Umbilical cord (tissue), 2 donors: ENCODE data around the gene CEACAM5. TPM values are rescaled to one million over a fixed set of nuclear protein-coding genes. Genes with fewer than 3 reads are reported as not detected.

ENCODE experiments used
- DNase-seq: peaks from one replicate; pipeline ENCODE4 v3.0.0-alpha.2; 2015; ENCODE audit warnings: low spot score
- total RNA-seq: library from RNA; depleted of rRNA; stranded (reverse); fragments of >200 nt; gene quantifications from one replicate; pipeline ENCODE4 v1.2.3, GENCODE V29; 2014; ENCODE audit warnings: low replicate concordance; ENCODE audit not compliant: insufficient read depth

The CEACAM5 gene
- 1.2 TPM for total RNA-seq

DNA sequence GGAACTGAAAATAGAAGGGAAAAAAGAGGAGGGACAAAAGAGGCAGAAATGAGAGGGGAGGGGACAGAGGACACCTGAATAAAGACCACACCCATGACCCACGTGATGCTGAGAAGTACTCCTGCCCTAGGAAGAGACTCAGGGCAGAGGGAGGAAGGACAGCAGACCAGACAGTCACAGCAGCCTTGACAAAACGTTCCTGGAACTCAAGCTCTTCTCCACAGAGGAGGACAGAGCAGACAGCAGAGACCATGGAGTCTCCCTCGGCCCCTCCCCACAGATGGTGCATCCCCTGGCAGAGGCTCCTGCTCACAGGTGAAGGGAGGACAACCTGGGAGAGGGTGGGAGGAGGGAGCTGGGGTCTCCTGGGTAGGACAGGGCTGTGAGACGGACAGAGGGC lies at the start of gene CEACAM5:
TSS of gene CEACAM5 (plus strand) at position 146 of the 400 bp plus-strand sequence. CDS start at position 252, 106 bp downstream.
- no peak for DNase-seq

DNA sequence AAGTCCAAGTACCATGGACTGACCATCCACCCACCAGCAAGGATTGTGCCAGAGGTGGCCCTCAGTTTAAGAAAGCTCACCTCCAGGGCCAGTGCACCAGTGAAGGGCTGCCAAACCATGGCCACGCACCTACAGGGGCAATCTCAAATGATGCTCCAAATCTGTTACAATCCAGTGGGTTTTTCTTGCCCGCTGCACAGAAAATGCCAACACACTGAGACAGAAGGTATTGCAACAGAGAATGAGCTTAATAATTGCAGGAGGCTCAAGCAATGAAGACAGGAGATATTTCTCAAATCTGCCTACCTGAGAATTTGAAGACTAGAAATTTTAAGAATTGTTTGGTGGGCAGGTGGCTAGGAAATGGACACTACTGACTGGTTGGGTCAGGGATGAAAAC lies 42.4 kb upstream of the CEACAM5 start:
- no peak for DNase-seq

DNA sequence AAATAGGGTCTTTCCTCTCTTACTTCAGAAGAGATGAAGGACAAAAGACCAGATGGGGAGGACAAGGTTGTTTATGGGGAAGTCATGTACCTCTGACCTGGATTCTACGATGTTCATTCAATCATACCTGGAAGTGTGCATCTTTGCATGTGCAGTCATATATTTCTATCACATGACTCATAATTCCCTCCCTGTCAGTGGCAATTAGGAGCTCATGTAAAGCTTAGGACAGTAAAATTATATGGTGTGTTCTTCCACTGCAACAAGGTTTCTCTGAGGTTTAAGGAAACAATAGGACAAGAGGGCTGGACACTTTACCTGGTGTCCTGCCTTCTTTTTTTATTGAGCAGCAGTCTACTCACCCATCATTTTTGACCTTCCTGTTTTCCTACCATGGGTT lies 40.1 kb upstream of the CEACAM5 start:
- DNase-seq: no peak

DNA sequence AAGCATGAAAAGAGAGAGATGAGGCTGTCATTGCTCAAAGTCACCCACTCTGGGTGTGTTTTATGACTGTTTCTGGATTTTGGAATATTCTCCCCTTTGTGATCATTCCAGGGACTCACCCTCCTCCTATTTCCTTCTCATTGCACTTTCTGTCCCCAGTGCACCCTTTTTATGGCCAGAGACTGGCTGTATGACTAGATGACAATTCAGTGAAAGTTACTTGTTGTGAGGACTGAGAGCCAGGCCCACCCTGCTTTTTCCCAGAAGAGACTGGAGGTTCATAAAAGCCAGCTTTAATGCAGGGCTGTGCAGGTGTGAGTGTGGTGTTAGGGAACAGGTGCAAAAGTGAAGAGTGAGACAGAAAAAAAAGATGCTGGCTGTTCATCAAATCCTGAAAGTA lies 37.7 kb upstream of the CEACAM5 start:
- DNase-seq: no peak

DNA sequence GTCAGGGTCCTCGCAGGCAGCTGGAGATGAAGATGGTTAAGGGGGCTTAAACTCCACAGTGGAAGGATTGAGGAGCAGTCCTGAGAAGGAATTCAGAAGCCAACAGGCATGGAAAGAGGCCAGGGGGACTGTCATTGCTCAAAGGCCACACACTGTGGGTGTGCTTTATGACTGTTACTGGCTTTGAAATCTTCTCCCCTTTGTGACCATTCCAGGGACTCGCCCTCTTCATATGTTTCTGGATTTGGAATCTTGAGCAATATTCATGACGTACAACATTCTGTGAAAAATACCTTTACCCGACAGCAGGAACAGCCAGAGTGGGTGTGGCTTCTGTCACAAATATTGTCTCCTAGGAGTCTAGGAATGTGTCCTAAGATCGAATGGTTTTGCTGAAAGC lies 36.9 kb upstream of the CEACAM5 start:
- no peak for DNase-seq

DNA sequence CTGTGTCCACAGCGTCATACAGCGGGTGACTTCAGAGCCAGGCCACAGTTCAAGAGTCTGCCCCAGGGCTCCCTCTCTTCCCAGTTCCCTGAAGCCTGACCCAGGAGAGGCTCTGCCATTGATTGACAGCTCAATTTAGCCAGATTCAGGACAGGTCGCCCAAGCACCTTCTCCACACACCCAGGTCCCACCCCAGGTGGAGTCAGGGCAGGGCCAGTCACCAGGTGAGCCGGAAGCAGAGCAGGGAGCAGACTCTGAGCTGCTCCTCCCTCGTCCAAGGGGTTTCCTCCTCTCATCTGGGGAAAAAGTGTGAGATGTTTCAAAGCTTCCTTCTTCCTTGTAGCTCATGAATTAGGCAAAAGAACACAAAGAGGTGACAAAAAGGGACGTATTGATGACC lies 26.0 kb upstream of the CEACAM5 start:
- DNase-seq: no peak

DNA sequence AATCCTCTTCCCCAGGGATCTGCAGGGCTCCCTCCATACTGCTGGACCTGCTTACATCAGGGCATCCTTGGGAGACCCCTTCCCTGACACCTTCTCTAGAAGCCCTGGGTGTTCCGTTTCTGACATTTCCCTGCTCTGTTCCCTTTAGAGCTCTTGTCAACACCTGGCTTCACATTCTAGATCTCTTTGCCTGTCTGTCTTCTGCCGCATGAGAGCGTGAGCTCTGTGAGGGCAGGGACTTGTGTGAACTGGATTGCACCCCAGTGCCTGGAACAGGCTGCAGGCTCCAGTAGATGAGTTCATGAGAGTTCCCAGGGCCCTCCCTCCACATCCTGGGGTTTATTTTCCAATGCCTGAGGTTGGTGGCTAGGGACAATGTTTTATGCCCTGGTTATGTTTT lies 21.0 kb upstream of the CEACAM5 start:
- no peak for DNase-seq

DNA sequence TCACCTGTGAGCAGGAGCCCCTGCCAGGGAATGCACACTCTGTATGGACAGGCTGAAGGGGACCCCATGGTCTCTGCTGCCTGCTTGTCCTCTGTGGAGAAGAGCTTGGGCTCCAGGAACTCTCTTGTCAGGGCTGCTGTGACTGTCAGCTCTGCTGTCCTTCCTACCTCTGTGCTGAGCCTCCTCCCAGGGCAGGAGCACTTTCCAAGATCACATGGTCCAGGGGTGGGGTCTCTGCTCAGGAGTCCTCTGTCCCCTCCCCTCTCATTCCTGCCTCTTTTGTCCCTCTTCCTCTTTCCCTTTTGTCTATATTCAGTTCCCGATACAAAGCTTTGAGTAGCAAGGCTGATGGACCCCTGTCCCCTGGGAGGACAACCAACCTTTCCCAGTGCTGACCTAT lies 20.3 kb upstream of the CEACAM5 start, which contains the start of gene CEACAM7:
TSS of gene CEACAM7 (minus strand) at position 173 of the 400 bp plus-strand sequence. CDS start at position 68, 105 bp downstream.
- DNase-seq: no peak

DNA sequence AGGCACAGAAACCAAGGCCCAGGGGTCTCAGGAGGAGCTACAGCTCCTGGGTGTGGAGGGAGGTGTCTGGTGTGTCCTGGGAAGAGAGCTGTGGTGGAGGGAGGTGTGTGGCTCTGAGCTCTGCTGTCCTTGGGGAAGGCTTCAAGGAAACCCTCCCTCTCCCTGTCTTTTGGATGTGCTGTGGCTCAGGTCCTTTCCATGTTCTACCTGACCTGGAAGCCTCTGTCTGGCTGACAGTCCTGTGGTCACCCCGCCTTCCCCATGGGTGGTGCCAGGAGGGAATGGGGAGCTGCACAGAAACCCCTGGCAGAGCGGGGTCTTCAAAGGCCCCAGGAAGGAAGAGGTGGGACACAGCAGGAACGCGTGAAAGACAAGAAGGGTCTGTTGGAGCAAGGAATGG lies 19.7 kb upstream of the CEACAM5 start:
- DNase-seq: no peak

DNA sequence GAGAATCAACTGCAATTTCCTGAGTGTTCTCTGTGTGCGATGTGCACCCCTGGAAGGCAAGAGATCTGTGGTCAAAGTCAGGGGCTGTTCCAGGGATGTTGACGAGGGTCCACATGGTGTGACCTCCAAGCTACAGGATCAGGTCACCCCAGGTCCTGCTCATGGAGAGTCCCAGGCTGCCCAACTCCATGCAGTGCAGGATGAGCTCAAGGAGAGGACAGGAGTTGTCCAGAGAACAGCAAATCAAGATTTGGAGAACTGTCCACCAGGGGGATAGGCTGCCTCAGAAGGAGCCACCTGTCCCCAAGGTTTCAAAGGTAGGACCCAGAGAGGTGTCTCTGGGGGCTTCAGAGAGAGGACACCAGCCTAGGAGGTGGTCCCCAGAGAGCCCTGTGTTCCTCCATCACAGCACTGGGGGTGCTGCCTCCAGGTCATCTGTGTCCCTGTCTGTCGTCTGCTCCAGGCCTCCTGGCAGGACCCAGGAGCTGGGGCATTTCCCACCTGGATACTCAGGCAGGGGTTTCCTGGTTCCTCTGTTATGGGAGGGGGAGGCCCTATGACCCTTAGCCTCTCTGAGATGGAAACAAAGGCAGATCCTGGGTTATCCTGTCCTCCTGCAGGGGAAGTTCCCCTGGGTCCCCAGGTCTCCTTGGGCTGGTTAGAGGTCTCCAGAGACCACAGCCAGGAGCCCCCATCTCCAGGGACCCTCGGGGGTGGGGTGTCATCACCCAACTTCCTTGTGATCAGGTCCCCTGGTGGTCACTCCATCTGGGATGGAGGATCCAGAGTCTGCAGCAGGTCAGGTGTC lies 18.2 kb upstream of the CEACAM5 start:
- DNase-seq: no peak

DNA sequence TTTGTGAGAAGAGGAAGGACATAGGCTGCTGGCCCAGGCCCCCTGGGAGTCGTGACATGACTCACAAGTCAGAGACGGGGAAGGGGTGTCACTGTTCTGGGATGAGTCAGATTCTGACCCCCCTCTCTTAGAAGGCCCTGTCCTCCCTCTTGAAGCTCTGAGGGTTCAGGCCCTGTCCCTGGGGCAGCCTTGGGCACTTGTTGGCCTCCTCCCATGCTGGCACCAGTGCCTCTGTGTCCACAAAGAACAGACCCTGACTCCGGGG lies 17.7 kb upstream of the CEACAM5 start:
- no peak for DNase-seq

DNA sequence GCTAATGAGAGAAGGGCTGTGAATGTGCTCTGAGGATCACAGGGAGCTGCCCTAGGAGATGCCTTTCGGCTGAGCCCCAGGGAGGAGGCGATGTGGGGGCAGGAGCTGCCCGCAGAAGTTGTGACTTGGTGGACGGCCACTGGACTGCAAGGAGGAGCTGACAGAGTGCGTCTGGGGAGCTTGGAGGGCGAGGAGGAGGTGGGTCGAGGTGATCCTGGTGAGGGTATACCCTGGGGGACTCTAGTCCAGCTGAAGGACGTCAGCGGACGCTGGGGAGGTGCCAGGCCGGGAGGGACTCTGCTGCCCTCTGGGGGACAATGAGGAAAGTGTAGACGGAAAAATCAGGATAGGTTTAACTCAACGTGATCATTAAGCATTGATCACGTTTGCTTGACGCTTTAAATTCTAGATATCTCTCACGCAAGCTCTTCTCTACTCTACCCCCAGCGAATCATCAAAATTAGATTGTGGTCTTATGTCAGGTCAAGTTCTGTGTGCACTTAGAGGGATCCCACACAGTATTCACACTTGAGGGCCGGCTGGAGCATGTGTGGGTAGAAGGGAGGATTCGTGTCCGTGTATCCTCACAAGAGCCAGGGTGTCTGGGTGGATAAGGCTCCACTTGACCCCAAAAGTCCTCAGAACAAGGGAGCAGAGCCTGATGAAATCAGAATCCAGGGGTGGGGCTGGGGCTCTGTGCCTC lies 17.0 kb upstream of the CEACAM5 start:
- no peak for DNase-seq

DNA sequence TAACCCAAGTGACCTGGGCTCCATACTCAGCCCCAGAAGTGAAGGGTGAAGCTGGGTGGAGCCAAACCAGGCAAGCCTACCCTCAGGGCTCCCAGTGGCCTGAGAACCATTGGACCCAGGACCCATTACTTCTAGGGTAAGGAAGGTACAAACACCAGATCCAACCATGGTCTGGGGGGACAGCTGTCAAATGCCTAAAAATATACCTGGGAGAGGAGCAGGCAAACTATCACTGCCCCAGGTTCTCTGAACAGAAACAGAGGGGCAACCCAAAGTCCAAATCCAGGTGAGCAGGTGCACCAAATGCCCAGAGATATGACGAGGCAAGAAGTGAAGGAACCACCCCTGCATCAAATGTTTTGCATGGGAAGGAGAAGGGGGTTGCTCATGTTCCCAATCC lies 14.2 kb upstream of the CEACAM5 start:
- no peak for DNase-seq

DNA sequence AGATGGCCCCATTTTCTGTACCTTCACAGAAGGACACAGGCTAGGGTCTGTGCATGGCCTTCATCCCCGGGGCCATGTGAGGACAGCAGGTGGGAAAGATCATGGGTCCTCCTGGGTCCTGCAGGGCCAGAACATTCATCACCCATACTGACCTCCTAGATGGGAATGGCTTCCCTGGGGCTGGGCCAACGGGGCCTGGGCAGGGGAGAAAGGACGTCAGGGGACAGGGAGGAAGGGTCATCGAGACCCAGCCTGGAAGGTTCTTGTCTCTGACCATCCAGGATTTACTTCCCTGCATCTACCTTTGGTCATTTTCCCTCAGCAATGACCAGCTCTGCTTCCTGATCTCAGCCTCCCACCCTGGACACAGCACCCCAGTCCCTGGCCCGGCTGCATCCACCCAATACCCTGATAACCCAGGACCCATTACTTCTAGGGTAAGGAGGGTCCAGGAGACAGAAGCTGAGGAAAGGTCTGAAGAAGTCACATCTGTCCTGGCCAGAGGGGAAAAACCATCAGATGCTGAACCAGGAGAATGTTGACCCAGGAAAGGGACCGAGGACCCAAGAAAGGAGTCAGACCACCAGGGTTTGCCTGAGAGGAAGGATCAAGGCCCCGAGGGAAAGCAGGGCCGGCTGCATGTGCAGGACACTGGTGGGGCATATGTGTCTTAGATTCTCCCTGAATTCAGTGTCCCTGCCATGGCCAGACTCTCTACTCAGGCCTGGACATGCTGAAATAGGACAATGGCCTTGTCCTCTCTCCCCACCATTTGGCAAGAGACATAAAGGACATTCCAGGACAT lies 13.4 kb upstream of the CEACAM5 start:
- DNase-seq: no peak

DNA sequence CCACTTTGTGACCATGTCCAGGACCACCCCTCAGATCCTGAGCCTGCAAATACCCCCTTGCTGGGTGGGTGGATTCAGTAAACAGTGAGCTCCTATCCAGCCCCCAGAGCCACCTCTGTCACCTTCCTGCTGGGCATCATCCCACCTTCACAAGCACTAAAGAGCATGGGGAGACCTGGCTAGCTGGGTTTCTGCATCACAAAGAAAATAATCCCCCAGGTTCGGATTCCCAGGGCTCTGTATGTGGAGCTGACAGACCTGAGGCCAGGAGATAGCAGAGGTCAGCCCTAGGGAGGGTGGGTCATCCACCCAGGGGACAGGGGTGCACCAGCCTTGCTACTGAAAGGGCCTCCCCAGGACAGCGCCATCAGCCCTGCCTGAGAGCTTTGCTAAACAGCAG lies 12.7 kb upstream of the CEACAM5 start:
- no peak for DNase-seq

DNA sequence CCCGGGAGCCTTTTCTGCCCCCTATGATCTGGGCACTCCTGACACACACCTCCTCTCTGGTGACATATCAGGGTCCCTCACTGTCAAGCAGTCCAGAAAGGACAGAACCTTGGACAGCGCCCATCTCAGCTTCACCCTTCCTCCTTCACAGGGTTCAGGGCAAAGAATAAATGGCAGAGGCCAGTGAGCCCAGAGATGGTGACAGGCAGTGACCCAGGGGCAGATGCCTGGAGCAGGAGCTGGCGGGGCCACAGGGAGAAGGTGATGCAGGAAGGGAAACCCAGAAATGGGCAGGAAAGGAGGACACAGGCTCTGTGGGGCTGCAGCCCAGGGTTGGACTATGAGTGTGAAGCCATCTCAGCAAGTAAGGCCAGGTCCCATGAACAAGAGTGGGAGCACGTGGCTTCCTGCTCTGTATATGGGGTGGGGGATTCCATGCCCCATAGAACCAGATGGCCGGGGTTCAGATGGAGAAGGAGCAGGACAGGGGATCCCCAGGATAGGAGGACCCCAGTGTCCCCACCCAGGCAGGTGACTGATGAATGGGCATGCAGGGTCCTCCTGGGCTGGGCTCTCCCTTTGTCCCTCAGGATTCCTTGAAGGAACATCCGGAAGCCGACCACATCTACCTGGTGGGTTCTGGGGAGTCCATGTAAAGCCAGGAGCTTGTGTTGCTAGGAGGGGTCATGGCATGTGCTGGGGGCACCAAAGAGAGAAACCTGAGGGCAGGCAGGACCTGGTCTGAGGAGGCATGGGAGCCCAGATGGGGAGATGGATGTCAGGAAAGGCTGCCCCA lies 11.8 kb upstream of the CEACAM5 start:
- DNase-seq: no peak

DNA sequence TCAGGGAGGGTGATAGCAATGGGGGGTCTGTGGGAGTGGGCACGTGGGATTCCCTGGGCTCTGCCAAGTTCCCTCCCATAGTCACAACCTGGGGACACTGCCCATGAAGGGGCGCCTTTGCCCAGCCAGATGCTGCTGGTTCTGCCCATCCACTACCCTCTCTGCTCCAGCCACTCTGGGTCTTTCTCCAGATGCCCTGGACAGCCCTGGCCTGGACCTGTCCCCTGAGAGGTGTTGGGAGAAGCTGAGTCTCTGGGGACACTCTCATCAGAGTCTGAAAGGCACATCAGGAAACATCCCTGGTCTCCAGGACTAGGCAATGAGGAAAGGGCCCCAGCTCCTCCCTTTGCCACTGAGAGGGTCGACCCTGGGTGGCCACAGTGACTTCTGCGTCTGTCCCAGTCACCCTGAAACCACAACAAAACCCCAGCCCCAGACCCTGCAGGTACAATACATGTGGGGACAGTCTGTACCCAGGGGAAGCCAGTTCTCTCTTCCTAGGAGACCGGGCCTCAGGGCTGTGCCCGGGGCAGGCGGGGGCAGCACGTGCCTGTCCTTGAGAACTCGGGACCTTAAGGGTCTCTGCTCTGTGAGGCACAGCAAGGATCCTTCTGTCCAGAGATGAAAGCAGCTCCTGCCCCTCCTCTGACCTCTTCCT lies 11.1 kb upstream of the CEACAM5 start:
- no peak for DNase-seq

DNA sequence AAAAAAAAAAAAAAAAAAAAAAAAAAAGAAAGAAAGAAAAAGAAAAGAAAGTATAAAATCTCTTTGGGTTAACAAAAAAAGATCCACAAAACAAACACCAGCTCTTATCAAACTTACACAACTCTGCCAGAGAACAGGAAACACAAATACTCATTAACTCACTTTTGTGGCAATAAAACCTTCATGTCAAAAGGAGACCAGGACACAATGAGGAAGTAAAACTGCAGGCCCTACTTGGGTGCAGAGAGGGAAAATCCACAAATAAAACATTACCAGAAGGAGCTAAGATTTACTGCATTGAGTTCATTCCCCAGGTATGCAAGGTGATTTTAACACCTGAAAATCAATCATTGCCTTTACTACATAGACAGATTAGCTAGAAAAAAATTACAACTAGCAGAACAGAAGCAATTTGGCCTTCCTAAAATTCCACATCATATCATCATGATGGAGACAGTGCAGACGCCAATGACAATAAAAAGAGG lies 9.6 kb upstream of the CEACAM5 start:
- no peak for DNase-seq

DNA sequence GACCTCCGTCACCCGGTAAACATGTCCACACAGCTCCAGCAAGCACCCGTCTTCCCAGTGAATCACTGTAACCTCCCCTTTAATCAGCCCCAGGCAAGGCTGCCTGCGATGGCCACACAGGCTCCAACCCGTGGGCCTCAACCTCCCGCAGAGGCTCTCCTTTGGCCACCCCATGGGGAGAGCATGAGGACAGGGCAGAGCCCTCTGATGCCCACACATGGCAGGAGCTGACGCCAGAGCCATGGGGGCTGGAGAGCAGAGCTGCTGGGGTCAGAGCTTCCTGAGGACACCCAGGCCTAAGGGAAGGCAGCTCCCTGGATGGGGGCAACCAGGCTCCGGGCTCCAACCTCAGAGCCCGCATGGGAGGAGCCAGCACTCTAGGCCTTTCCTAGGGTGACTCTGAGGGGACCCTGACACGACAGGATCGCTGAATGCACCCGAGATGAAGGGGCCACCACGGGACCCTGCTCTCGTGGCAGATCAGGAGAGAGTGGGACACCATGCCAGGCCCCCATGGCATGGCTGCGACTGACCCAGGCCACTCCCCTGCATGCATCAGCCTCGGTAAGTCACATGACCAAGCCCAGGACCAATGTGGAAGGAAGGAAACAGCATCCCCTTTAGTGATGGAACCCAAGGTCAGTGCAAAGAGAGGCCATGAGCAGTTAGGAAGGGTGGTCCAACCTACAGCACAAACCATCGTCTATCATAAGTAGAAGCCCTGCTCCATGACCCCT lies 9.0 kb upstream of the CEACAM5 start:
- no peak for DNase-seq

DNA sequence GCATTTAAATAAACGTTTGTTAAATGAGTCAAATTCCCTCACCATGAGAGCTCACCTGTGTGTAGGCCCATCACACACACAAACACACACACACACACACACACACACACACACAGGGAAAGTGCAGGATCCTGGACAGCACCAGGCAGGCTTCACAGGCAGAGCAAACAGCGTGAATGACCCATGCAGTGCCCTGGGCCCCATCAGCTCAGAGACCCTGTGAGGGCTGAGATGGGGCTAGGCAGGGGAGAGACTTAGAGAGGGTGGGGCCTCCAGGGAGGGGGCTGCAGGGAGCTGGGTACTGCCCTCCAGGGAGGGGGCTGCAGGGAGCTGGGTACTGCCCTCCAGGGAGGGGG lies 8.5 kb upstream of the CEACAM5 start:
- no peak for DNase-seq
